Keratinocyte (primary cell): ENCODE measurements around the gene SLC19A3. TPM values are rescaled to one million over a fixed set of nuclear protein-coding genes. Genes with fewer than 3 reads are reported as not detected.
"Not testable (repeated sequence)": the region's sequence is repeated elsewhere in the genome, so short reads cannot be mapped to it uniquely, and the experiment has no call there.

ENCODE experiments used
- DNase-seq: peaks from one replicate; pipeline ENCODE4 v3.0.0-alpha.2; 2011; ENCODE audit warnings: low read depth, missing footprints, low spot score
- FAIRE-seq: peaks from 2 replicates; lab custom pipeline; 2011; peaks lifted over from hg19 to GRCh38; lab: Jason Lieb, UNC
- H2AFZ ChIP-seq: 2 replicates; pipeline ENCODE4 v1.6.0; 2012; ENCODE audit warnings: low read length, control low read depth, inconsistent platforms; ENCODE audit not compliant: control insufficient read depth
- H3K27ac ChIP-seq: 2 replicates; pipeline ENCODE4 v1.5.1; 2011; ENCODE audit warnings: low read length; ENCODE audit not compliant: control insufficient read depth, insufficient read depth
- H3K27me3 ChIP-seq: 3 replicates; pipeline ENCODE4 v1.6.0; 2011; ENCODE audit warnings: low read length; ENCODE audit not compliant: control insufficient read depth, insufficient read depth; ENCODE audit errors: extremely low read depth
- H3K36me3 ChIP-seq, 2 experiments: 2 replicates in 1 of 2; 3 replicates in 1 of 2; pipeline ENCODE4 v1.5.1; 2011; ENCODE audit warnings: low read length in 2 of 2, mild to moderate bottlenecking in 1 of 2; ENCODE audit not compliant: control insufficient read depth in 2 of 2, insufficient read depth in 2 of 2; ENCODE audit errors: extremely low read depth in 1 of 2
- H3K4me1 ChIP-seq: 3 replicates; pipeline ENCODE4 v1.5.1; 2011; ENCODE audit warnings: low read length; ENCODE audit not compliant: control insufficient read depth, insufficient read depth; ENCODE audit errors: extremely low read depth
- H3K4me2 ChIP-seq: 3 replicates; pipeline ENCODE4 v1.6.0; 2011; ENCODE audit warnings: low read depth, low read length; ENCODE audit not compliant: control insufficient read depth, insufficient read depth; ENCODE audit errors: extremely low read depth
- H3K4me3 ChIP-seq, 3 experiments: fragments of 200-600 bp in 1 of 3; sonication (generic) in 1 of 3; 2 replicates in 2 of 3; 3 replicates in 1 of 3; pipeline ENCODE4 v1.5.1; 2011 to 2016; ENCODE audit warnings: low read length in 3 of 3, mild to moderate bottlenecking in 3 of 3, control low read depth in 2 of 3, inconsistent platforms in 1 of 3, low read depth in 1 of 3, mixed read lengths in 1 of 3, mixed run types in 1 of 3, moderate library complexity in 1 of 3; ENCODE audit not compliant: control insufficient read depth in 2 of 3, insufficient read depth in 2 of 3; ENCODE audit errors: extremely low read depth in 1 of 3
- H3K79me2 ChIP-seq: 2 replicates; pipeline ENCODE4 v1.6.0; 2012; ENCODE audit warnings: low read length; ENCODE audit not compliant: control insufficient read depth, insufficient read depth
- H3K9ac ChIP-seq: 3 replicates; pipeline ENCODE4 v1.6.0; 2011; ENCODE audit warnings: low read length; ENCODE audit not compliant: control insufficient read depth, insufficient read depth; ENCODE audit errors: extremely low read depth
- H3K9me1 ChIP-seq: 3 replicates; pipeline ENCODE4 v1.6.0; 2011; ENCODE audit warnings: low read length; ENCODE audit not compliant: control insufficient read depth, insufficient read depth; ENCODE audit errors: extremely low read depth
- H3K9me3 ChIP-seq: 2 replicates; pipeline ENCODE4 v1.5.1; 2012; ENCODE audit warnings: low read depth, low read length; ENCODE audit not compliant: control insufficient read depth
- H4K20me1 ChIP-seq: 3 replicates; pipeline ENCODE4 v1.6.0; 2011; ENCODE audit warnings: low read length; ENCODE audit not compliant: control insufficient read depth, insufficient read depth; ENCODE audit errors: extremely low read depth
- EZH2 ChIP-seq: IDR thresholded peaks from one replicate; pipeline ENCODE4 v1.6.1; 2012; ENCODE audit warnings: inconsistent platforms, mild to moderate bottlenecking, low read length, moderate library complexity
- dilution Hi-C: fragments of 300-500 bp; cut with MboI; formaldehyde crosslinking; loops from one replicate; pipeline ENCODE4 v1.7.0; 2020; ENCODE audit warnings: low sequenced_read_pairs; ENCODE audit not compliant: extremely low pct_ligation_motif_present
- polyA plus RNA-seq, 5 experiments: library from polyadenylated mRNA; depleted of rRNA in 3 of 5; stranded (reverse) in 3 of 5; stranded (forward) in 1 of 5; unstranded in 1 of 5; fragments of >200 nt; gene quantifications; 1 replicate in 1 of 5; 2 replicates in 3 of 5; 3 replicates in 1 of 5; pipeline versions ENCODE4 v1.2.1 to v1.2.3, GENCODE V29; 2011 to 2012; ENCODE audit warnings: missing spikeins in 2 of 5, low read depth in 1 of 5, low replicate concordance in 1 of 5
- TF ChIP-seq, protein P1 (sequence below), 3 experiments: IDR thresholded peaks in 1 of 3; conservative IDR thresholded peaks in 1 of 3; optimal IDR thresholded peaks in 1 of 3; 2 replicates in 2 of 3; 3 replicates in 1 of 3; pipeline versions ENCODE3 to v1.5.1; 2011; ENCODE audit warnings: low read length in 3 of 3, mild to moderate bottlenecking in 3 of 3, moderate library complexity in 2 of 3, control low read depth in 1 of 3, inconsistent platforms in 1 of 3; ENCODE audit not compliant: insufficient read depth in 2 of 3; ENCODE audit errors: extremely low read depth in 1 of 3

Gene SLC19A3
- polyA plus RNA-seq, 1 donor (not counting 4 experiments of a cell fraction or from before 2014, with no cell fraction given) = 0.58 TPM

DNA sequence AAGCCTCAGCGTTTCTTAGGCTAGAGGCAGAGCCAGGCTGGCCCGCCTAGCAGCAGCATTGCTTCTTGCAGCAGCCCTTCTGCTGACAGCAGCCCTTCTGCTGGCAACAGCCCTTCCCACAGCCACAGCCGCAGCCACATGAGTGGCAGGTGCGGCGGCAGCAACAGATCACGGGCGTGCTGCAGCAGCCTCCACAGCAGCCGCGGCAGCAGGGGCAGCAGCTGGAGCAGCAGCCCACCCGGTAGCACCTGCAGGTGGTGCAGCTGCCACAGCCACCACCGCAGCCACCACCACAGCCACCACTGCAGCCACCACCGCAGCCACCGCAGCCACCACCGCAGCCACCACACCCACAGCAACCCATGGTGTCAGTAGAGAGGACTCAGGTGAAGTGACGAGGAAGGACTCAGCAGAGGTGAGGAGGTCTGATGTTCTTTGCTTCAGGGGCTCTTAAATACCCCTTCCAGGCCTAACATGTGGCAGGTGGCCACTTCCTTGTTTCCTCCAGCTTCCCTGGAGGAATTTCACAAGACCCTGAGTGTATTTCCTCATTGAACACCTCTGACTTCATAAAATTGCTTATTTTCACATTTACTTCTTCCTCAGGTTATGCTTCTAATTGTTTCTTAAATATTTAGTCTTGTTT lies 6.7 kb upstream of the SLC19A3 start, which contains the start of gene SCYGR6:
Gene SCYGR6 (minus strand): TSS at position 364 of the 646 bp plus-strand sequence. CDS start 0 bp downstream, at position 364.
- Histone ChIP-seq H3K4me3 (no peak within 1 kb of the TSS), H3K4me1 (no peaks in the 10 kb centered on the region), H2AFZ (no peak within 1 kb of the TSS), H3K9ac (no peak within 1 kb of the TSS), H3K9me1 (no peaks in the 10 kb centered on the region), H3K9me3 (no peaks in the 10 kb centered on the region), H3K36me3 (no peaks in the 10 kb centered on the region), H3K27me3 (no peaks in the 10 kb centered on the region), H3K27ac (no peak within 1 kb of the TSS), H3K79me2 (no peaks in the 10 kb centered on the region), H3K4me2 (no peak within 1 kb of the TSS), H4K20me1 (no peaks in the 10 kb centered on the region)
- DNase-seq = no peak
- no peak for FAIRE-seq
- dilution Hi-C loops = no loop called here
- TF ChIP-seq EZH2 = no peak
- TF ChIP-seq, protein P1, sequence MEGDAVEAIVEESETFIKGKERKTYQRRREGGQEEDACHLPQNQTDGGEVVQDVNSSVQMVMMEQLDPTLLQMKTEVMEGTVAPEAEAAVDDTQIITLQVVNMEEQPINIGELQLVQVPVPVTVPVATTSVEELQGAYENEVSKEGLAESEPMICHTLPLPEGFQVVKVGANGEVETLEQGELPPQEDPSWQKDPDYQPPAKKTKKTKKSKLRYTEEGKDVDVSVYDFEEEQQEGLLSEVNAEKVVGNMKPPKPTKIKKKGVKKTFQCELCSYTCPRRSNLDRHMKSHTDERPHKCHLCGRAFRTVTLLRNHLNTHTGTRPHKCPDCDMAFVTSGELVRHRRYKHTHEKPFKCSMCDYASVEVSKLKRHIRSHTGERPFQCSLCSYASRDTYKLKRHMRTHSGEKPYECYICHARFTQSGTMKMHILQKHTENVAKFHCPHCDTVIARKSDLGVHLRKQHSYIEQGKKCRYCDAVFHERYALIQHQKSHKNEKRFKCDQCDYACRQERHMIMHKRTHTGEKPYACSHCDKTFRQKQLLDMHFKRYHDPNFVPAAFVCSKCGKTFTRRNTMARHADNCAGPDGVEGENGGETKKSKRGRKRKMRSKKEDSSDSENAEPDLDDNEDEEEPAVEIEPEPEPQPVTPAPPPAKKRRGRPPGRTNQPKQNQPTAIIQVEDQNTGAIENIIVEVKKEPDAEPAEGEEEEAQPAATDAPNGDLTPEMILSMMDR (optimal IDR thresholded peaks at IDR 0.05 in 1 of 3, IDR thresholded peaks at IDR 0.05 in 1 of 3, conservative IDR thresholded peaks at IDR 0.05 in 1 of 3; ENCODE audit: extremely low read depth in 1 of 3, insufficient read depth in 2 of 3, low read length in 3 of 3) = no peak

GRCh38 chr2:227722821-227723220 lies 5.0 kb upstream of the SLC19A3 start:
- H3K9me3 ChIP-seq, H3K9me1 ChIP-seq, H3K36me3 ChIP-seq, H3K27ac ChIP-seq, H4K20me1 ChIP-seq, DNase-seq, H3K79me2 ChIP-seq, H3K27me3 ChIP-seq, dilution Hi-C loops, H3K4me3 ChIP-seq, FAIRE-seq, H2AFZ ChIP-seq, H3K9ac ChIP-seq, H3K4me2 ChIP-seq, H3K4me1 ChIP-seq: not testable (repeated sequence)

DNA sequence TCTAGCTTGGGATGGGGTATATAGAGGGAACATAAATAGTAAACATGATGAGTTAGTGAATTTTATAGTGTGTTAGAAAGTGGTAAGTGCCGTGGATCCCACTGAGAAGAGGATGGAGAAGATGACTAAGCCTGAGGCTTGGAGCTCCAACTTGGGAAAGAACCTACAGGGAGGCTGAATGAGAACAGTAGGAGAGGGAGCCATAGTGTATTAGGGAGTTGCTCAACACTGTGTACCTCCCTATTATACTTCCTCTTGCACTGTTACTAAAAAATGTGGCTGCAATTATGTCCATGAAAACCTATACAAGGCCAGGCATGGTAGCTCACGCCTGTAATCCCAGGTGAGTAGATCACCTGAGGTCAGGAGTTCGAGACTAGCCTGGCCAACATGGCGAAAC lies 2.9 kb upstream of the SLC19A3 start:
- Histone ChIP-seq H3K4me2 (no peak overlapping the region), H3K79me2 (no peaks in the 10 kb centered on the region), H3K4me1 (no peaks in the 10 kb centered on the region), H3K9me1 (no peaks in the 10 kb centered on the region), H3K36me3 (no peaks in the 10 kb centered on the region), H3K4me3 (no peak overlapping the region), H3K27me3 (no peaks in the 10 kb centered on the region), H4K20me1 (no peaks in the 10 kb centered on the region), H3K9me3 (no peaks in the 10 kb centered on the region), H3K9ac (no peak overlapping the region), H2AFZ (no peak overlapping the region), H3K27ac (no peak overlapping the region)
- TF ChIP-seq EZH2 = no peak
- TF ChIP-seq, protein P1 (optimal IDR thresholded peaks at IDR 0.05 in 1 of 3, IDR thresholded peaks at IDR 0.05 in 1 of 3, conservative IDR thresholded peaks at IDR 0.05 in 1 of 3; ENCODE audit: extremely low read depth in 1 of 3, insufficient read depth in 2 of 3, low read length in 3 of 3) = no peak
- dilution Hi-C loops = no loop called here
- FAIRE-seq (no peak), DNase-seq (no peak)
